Fibroblast of pulmonary artery (primary cell): ENCODE measurements around the gene GSC.

Experiments
- DNase-seq: peaks from one replicate; pipeline ENCODE4 v3.0.0-alpha.2; 2010; ENCODE audit warnings: low read depth
- H3K4me3 ChIP-seq: replicated peaks from 2 replicates; pipeline ENCODE4 v1.5.1; 2011; ENCODE audit warnings: low read depth, mild to moderate bottlenecking, control low read depth, low read length, moderate library complexity
- CTCF ChIP-seq: IDR thresholded peaks from 2 replicates; pipeline ENCODE4 v1.5.1; 2011; ENCODE audit warnings: mild to moderate bottlenecking, control low read depth, low read length, inconsistent platforms; ENCODE audit errors: missing control alignments

The GSC gene

GRCh38 chr14:94771906-94772490 is 2.1 kb upstream of the GSC start:
- TF ChIP-seq CTCF: no peak
- no peak for DNase-seq

GRCh38 chr14:94771158-94771905 is 1.4 kb upstream of the GSC start:
- DNase-seq: no peak
- no peak for TF ChIP-seq CTCF
- H3K4me3 ChIP-seq: no peak overlapping the region

More at GRCh38 chr14:94771906-94772490, 2.1 kb upstream of the GSC start:
- H3K4me3 ChIP-seq: no peak overlapping the region

GRCh38 chr14:94770815-94771157 is 873 bp upstream of the GSC start:
- DNase-seq: no peak
- no peak for TF ChIP-seq CTCF
- no peak overlapping the region for H3K4me3 ChIP-seq

GRCh38 chr14:94770251-94770749 is 387 bp upstream of the GSC start:
- TF ChIP-seq CTCF: no peak
- DNase-seq: peak; percentile 39
- H3K4me3 ChIP-seq: peak overlapping the region; percentile 43

- TF ChIP-seq CTCF: no peak
- H3K4me3 ChIP-seq: peak overlapping the region; percentile 21
- DNase-seq: no peak
Measured at GRCh38 chr14:94768521-94769390, 1.2 kb downstream of the GSC start.

- no peak for TF ChIP-seq CTCF
- no peak overlapping the region for H3K4me3 ChIP-seq
- DNase-seq: no peak
Measured at GRCh38 chr14:94768141-94768520, 1.8 kb downstream of the GSC start.
